Osteocyte (in vitro differentiated cells): ENCODE measurements around the gene GPX3. TPM values are rescaled to one million over a fixed set of nuclear protein-coding genes. Genes with fewer than 3 reads are reported as not detected.
A peak's percentile ranks its signal among the peaks of the same experiment; 100 is the strongest.

Source experiments
- DNase-seq: peaks from one replicate; pipeline ENCODE4 v3.0.0; 2021; ENCODE audit warnings: mixed read lengths; ENCODE audit not compliant: unreplicated experiment; ENCODE audit errors: extremely low spot score
- H3K27ac Mint-ChIP-seq: one replicate; pipeline ENCODE4 v1.8.0; 2021; ENCODE audit warnings: mild to moderate bottlenecking, mixed read lengths; ENCODE audit not compliant: unreplicated experiment
- H3K27me3 Mint-ChIP-seq: one replicate; pipeline ENCODE4 v1.8.0; 2021; ENCODE audit warnings: mixed read lengths; ENCODE audit not compliant: unreplicated experiment
- H3K36me3 Mint-ChIP-seq: one replicate; pipeline ENCODE4 v1.8.0; 2021; ENCODE audit warnings: mixed read lengths; ENCODE audit not compliant: unreplicated experiment
- H3K4me1 Mint-ChIP-seq: one replicate; pipeline ENCODE4 v1.8.0; 2021; ENCODE audit warnings: mixed read lengths; ENCODE audit not compliant: unreplicated experiment
- H3K4me3 Mint-ChIP-seq: one replicate; pipeline ENCODE4 v1.8.0; 2021; ENCODE audit warnings: mild to moderate bottlenecking, moderate library complexity, mixed read lengths; ENCODE audit not compliant: unreplicated experiment
- H3K9me3 Mint-ChIP-seq: one replicate; pipeline ENCODE4 v1.8.0; 2021; ENCODE audit warnings: mixed read lengths; ENCODE audit not compliant: unreplicated experiment
- total RNA-seq: library from RNA; stranded (reverse); gene quantifications from 2 replicates; pipeline ENCODE4 v1.2.1, GENCODE V29; 2021
- TF ChIP-seq, protein P1 (sequence below): fragments of 200-600 bp; sonication (generic); IDR thresholded peaks from 2 replicates; pipeline ENCODE4 v1.5.0; 2021; ENCODE audit warnings: antibody characterized with exemption, mild to moderate bottlenecking, moderate library complexity

GPX3 gene
- total RNA-seq, 1 donor from 2014 or later, result 1.1 TPM

DNA sequence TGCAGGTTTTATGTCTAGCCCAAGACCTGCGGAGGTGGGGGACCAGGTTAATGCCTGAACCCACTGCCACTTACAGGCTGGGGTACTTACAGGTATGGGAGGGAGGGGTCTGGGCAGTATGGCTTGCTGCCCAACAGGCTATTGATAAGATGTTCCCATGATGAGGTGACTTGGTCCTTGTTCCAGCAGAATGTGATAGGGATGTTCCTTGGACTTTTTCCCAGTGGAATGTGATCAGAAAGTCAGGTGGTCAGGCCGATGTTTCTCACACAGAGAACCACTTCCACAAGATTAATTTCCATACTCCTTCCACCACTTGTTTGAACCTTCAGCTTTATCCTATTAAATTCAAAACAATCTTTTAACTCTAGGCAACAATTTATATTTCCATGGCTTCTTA lies 27.0 kb upstream of the GPX3 start:
- TF ChIP-seq, protein P1, sequence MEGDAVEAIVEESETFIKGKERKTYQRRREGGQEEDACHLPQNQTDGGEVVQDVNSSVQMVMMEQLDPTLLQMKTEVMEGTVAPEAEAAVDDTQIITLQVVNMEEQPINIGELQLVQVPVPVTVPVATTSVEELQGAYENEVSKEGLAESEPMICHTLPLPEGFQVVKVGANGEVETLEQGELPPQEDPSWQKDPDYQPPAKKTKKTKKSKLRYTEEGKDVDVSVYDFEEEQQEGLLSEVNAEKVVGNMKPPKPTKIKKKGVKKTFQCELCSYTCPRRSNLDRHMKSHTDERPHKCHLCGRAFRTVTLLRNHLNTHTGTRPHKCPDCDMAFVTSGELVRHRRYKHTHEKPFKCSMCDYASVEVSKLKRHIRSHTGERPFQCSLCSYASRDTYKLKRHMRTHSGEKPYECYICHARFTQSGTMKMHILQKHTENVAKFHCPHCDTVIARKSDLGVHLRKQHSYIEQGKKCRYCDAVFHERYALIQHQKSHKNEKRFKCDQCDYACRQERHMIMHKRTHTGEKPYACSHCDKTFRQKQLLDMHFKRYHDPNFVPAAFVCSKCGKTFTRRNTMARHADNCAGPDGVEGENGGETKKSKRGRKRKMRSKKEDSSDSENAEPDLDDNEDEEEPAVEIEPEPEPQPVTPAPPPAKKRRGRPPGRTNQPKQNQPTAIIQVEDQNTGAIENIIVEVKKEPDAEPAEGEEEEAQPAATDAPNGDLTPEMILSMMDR, result no peak
- H3K9me3 Mint-ChIP-seq, result no peaks in the 10 kb centered on the region

GRCh38 chr5:150993826-150994412 lies 26.5 kb upstream of the GPX3 start:
- Mint-ChIP-seq H3K27ac (no peak overlapping the region), H3K36me3 (no peaks in the 10 kb centered on the region), H3K4me1 (no peaks in the 10 kb centered on the region), H3K9me3 (no peaks in the 10 kb centered on the region), H3K27me3 (peaks cover 22% of the 10 kb centered on the region), H3K4me3 (no peak overlapping the region)
- DNase-seq, result no peak
- TF ChIP-seq, protein P1, result no peak

More for the DNA sequence above, 27.0 kb upstream of the GPX3 start:
- Mint-ChIP-seq H3K27ac (no peak overlapping the region), H3K4me1 (no peaks in the 10 kb centered on the region), H3K4me3 (no peak overlapping the region), H3K36me3 (no peaks in the 10 kb centered on the region), H3K27me3 (peaks cover 18% of the 10 kb centered on the region)
- no peak for DNase-seq

- no peaks in the 10 kb centered on the region for H3K36me3 Mint-ChIP-seq
- H3K27me3 Mint-ChIP-seq, result peaks cover 23% of the 10 kb centered on the region
- peak; percentile 65 for DNase-seq
- no peaks in the 10 kb centered on the region for H3K4me1 Mint-ChIP-seq
- no peak overlapping the region for H3K27ac Mint-ChIP-seq
- TF ChIP-seq, protein P1, result no peak
- no peak overlapping the region for H3K4me3 Mint-ChIP-seq
- H3K9me3 Mint-ChIP-seq, result no peaks in the 10 kb centered on the region
Measured at GRCh38 chr5:150999704-151000442, 20.5 kb upstream of the GPX3 start.

DNA sequence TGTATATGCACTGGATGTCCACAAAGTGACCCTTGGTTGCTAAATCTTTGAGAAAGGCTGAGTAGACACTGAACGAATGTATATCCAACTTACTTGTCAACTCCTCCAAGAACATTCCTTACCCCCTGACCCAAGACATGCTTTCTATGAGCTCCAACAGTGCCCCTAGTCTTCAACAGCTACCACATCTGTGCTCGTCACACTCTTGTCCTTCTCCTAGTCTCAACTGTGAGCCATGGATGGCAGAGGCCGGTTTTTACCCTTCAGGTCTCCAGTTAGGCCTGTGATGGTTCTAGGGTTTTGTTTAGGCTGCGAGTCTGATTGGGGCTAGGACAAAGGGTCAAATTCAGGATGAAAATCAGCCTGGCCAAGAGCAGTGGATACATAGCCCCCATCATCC lies 19.0 kb upstream of the GPX3 start:
- peaks cover 6% of the 10 kb centered on the region for H3K4me1 Mint-ChIP-seq
- no peak overlapping the region for H3K4me3 Mint-ChIP-seq
- H3K27ac Mint-ChIP-seq, result no peak overlapping the region
- no peaks in the 10 kb centered on the region for H3K9me3 Mint-ChIP-seq
- TF ChIP-seq, protein P1, result no peak
- H3K36me3 Mint-ChIP-seq, result no peaks in the 10 kb centered on the region
- no peak for DNase-seq
- peaks cover 29% of the 10 kb centered on the region for H3K27me3 Mint-ChIP-seq

- Mint-ChIP-seq H3K4me3 (no peak overlapping the region), H3K27ac (no peak overlapping the region), H3K27me3 (peaks cover 29% of the 10 kb centered on the region), H3K9me3 (no peaks in the 10 kb centered on the region), H3K36me3 (no peaks in the 10 kb centered on the region), H3K4me1 (peaks cover 9% of the 10 kb centered on the region)
- peak; percentile 44 for DNase-seq
- TF ChIP-seq, protein P1, result peak; percentile 59
Measured at GRCh38 chr5:151002250-151002649, 18.1 kb upstream of the GPX3 start.
